ENCODE data around the gene STX8. TPM values are rescaled to one million over a fixed set of nuclear protein-coding genes. Genes with fewer than 3 reads are reported as not detected.
A peak's percentile ranks its signal among the peaks of the same experiment; 100 is the strongest.

Gene STX8
- total RNA-seq, 8 experiments from 2014 or later, result 44.1 to 98.1 (median 63.8) TPM

DNA sequence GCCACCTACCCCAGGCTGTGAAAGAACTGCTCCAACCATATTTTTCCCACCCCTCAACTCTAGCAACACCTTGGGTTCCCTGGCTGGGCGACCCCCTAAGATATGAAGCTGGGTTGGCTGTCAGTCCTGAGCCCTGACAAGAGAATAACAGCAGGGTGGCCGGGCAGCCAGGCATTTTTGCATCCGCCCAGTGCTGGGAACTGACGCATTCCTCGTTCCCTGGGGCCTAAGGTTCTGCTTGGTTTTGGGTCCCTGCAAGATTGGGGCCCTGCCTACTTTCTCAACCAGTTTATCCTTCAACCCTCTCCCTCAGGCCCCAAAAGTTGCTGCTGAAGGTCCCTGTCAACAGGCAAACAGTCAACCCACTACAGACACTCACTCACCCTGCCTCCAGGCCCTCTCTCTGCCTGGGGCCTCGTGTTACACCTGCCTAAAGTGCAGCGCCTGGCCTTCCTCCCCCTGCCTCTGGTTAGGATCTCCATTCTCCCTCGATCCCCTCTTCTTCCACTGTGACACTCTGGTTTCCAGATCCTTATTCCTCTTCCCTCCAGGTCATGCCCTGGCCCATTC lies 151.5 kb downstream of the STX8 start:
- 30 to 100% (median 80%) methylated on average over 1 to 6 of the region's 8 CpGs; no CpG with 5 or more reads in 1 of the 10 experiments for WGBS, 10 experiments
- Histone ChIP-seq H3K4me1 (replicated peaks in 1 of 2) (peaks cover 0 to 6% of the 10 kb centered on the region in 2 donors), H3K27ac (no peak overlapping the region), H3K4me3 (no peak overlapping the region)
- in situ Hi-C loops (cut with MboI; ENCODE audit: low pct_unique_long_range_greater_than_20kb in 2 of 9, low sequenced_read_pairs in 9 of 9, unreplicated experiment in 9 of 9), result loop anchor here in 2 of 9 experiments (10.0 to 25.0 kb wide), 2 partner anchors 61 to 88 kb away; no protein-coding TSS in a partner anchor
- no peak for ATAC-seq (replicated peaks in 6 of 8)

DNA sequence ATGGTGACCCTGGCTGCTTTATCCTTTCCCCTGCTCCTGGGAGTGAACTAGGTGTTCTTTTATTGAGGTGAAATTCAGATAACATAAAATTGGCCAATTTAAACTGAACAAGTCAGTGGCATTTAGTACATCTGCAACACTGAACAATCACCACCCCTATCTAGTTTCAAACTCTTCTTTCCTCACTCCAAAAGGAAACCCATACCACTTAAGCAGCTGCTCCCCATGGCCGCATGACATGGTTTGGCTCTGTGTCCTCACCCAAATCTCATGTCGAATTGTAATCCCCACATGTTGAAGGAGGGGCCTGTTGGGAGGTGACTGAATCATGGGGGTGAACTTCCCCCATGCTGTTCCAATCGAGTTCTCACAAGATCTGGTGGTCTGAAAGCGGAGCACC lies 154.1 kb downstream of the STX8 start:
- in situ Hi-C loops (cut with MboI; ENCODE audit: low pct_unique_long_range_greater_than_20kb in 2 of 9, low sequenced_read_pairs in 9 of 9, unreplicated experiment in 9 of 9), result loop anchor here in 2 of 9 experiments (10.0 to 25.0 kb wide), 2 partner anchors 63 to 91 kb away; no protein-coding TSS in a partner anchor
- no peak for ATAC-seq (replicated peaks in 6 of 8)
- H3K4me1 ChIP-seq (replicated peaks in 1 of 2), result no peaks in the 10 kb centered on the region
- WGBS, 10 experiments, result 33 to 100% (median 90%) methylated on average over 1 to 3 of the region's 4 CpGs; no CpG with 5 or more reads in 6 of the 10 experiments
- no peak overlapping the region for H3K27ac ChIP-seq
- no peak overlapping the region for H3K4me3 ChIP-seq

DNA sequence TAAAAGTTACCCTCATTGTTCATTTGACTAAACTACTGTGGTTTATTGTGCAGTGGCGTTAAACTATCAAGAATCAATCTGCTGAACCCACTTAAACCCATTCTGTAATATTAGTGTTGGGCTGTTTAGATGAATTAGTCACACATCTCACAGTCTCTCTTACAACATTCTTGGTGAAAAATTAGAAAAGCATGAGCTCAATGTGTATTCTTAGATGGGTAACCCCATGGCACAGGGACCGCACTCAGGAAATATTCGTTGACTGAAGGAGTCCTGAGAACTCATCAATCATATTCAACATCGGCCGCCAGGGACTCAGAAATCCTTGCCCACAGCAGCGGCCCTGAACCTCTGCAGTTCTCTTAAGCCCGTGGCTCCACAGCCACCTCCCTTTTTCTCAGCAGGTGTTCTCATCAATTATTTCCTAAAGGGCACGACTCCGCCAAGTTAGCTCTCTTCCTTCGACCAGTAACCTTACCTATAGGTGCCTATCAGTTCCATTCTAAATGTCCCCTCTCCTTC lies 155.6 kb downstream of the STX8 start:
- in situ Hi-C loops (cut with MboI; ENCODE audit: low pct_unique_long_range_greater_than_20kb in 2 of 9, low sequenced_read_pairs in 9 of 9, unreplicated experiment in 9 of 9), result loop anchor here in 2 of 9 experiments (10.0 to 25.0 kb wide), 2 partner anchors 65 to 92 kb away; no protein-coding TSS in a partner anchor
- ATAC-seq (replicated peaks in 6 of 8), result peak in 1 of 8 experiments; percentile 15

DNA sequence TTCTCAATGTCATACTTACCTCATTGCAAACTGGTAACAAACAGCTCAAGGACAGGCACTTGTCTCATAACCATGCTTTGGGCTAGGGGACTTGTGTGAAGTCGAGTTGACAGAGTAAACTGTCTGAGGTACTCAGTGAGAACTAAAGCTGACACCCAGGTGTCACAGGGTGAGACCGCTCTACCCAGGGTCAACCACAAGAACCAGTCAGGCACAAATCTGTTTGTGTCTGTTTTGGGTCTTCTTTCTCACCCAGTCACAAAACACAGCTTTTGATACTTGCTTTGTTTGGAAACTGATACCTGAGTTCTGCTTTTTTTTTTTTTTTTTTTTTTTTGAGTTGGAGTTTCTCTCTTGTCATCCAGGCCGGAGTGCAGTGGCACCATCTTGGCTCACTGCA lies 161.1 kb downstream of the STX8 start:
- Histone ChIP-seq H3K4me1 (replicated peaks in 1 of 2) (peaks cover 0 to 4% of the 10 kb centered on the region in 2 donors), H3K4me3 (no peak overlapping the region), H3K27ac (no peak overlapping the region)
- in situ Hi-C loops (cut with MboI; ENCODE audit: low pct_unique_long_range_greater_than_20kb in 2 of 9, low sequenced_read_pairs in 9 of 9, unreplicated experiment in 9 of 9), result loop anchor here in 1 of 9 experiments (25.0 kb wide), 1 partner anchor 98 kb away; no protein-coding TSS in a partner anchor
- WGBS, 10 experiments, result 17 to 95% (median 64%) methylated on average over 1 to 3 of the region's 3 CpGs; no CpG with 5 or more reads in 2 of the 10 experiments
- ATAC-seq (replicated peaks in 6 of 8), result no peak

More for the DNA sequence above, 155.6 kb downstream of the STX8 start:
- 70 to 100% (median 85%) methylated on average over 3 to 8 of the region's 10 CpGs; no CpG with 5 or more reads in 2 of the 10 experiments for WGBS, 10 experiments
- Histone ChIP-seq H3K4me3 (no peak overlapping the region), H3K4me1 (replicated peaks in 1 of 2) (no peaks in the 10 kb centered on the region), H3K27ac (no peak overlapping the region)

DNA sequence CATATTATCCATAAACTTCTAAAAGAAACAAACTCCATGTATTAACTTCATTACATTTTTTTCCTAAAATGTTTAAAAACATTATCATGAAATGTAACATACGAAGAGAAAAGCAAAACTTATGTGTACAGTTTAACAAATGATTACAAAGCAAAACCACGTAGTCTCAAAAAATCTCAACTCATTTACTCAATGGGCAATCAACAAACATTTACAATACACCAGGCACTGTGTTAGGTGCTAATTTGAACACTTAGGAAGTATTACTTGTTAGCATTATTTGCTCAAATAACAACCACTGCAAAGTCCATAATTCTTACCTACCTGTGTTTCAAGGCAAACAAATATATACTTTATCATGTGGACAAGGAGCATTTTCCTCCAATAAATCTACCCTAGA lies 164.9 kb downstream of the STX8 start:
- no peak for ATAC-seq (replicated peaks in 6 of 8)
- Histone ChIP-seq H3K4me1 (replicated peaks in 1 of 2) (peaks cover 0 to 4% of the 10 kb centered on the region in 2 donors), H3K27ac (no peak overlapping the region), H3K4me3 (no peak overlapping the region)
- 86 to 100% (median 95%) methylated on average over 1 to 2 of the region's 2 CpGs for WGBS, 10 experiments
- in situ Hi-C loops (cut with MboI; ENCODE audit: low pct_unique_long_range_greater_than_20kb in 2 of 9, low sequenced_read_pairs in 9 of 9, unreplicated experiment in 9 of 9), result loop anchor here in 1 of 9 experiments (25.0 kb wide), 1 partner anchor 102 kb away; no protein-coding TSS in a partner anchor

DNA sequence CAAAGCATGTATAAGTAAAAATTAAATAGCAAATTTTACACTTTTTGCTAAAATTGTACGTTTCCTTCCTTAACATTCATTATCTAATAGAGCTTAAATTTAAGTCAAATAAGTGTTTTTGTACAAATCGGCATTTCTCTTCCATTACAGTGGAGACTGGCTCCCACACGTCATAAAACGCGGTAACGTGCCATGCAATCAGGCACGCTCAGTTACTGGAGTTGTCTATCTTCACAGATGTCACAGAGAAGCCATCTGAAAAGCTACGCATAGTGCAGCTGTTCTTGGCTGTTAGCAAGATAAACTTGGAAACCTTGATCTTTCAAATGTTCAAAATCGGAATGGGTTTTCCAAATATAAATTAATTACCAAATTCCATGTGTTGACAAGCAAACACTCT lies 165.3 kb downstream of the STX8 start:
- 38 to 94% (median 88%) methylated on average over 2 to 9 of the region's 9 CpGs for WGBS, 10 experiments
- no peak overlapping the region for H3K4me3 ChIP-seq
- in situ Hi-C loops (cut with MboI; ENCODE audit: low pct_unique_long_range_greater_than_20kb in 2 of 9, low sequenced_read_pairs in 9 of 9, unreplicated experiment in 9 of 9), result loop anchor here in 1 of 9 experiments (25.0 kb wide), 1 partner anchor 102 kb away; no protein-coding TSS in a partner anchor
- ATAC-seq (replicated peaks in 6 of 8), result peak in 1 of 8 experiments; percentile 19
- H3K27ac ChIP-seq, result no peak overlapping the region
- peaks cover 0 to 4% of the 10 kb centered on the region in 2 donors for H3K4me1 ChIP-seq (replicated peaks in 1 of 2)

DNA sequence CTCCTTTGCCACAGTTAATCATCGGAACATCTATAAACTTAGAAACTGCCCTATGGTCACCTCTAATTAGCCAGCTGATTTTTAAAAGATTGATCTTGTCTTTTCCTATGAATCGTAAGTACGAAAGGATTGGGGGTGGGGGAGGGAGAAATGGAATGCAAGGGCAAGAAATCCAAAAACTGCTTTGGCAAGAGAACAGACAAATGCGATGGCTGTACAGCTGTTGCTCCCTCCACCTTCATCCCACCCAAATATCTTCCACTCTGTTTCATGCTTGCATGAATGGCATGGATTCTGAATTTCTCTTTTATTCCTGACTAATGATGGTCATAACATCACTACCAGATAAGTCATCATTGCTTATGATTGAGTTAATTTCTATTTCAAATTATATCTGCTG lies 165.7 kb downstream of the STX8 start:
- in situ Hi-C loops (cut with MboI; ENCODE audit: low pct_unique_long_range_greater_than_20kb in 2 of 9, low sequenced_read_pairs in 9 of 9, unreplicated experiment in 9 of 9), result loop anchor here in 1 of 9 experiments (25.0 kb wide), 1 partner anchor 102 kb away; no protein-coding TSS in a partner anchor
- Histone ChIP-seq H3K4me3 (no peak overlapping the region), H3K4me1 (replicated peaks in 1 of 2) (peaks cover 0 to 4% of the 10 kb centered on the region in 2 donors), H3K27ac (no peak overlapping the region)
- whole genome bisulfite sequencing, 10 experiments, result 0 to 100% (median 49%) methylated on average over 1 to 4 of the region's 4 CpGs; no CpG with 5 or more reads in 2 of the 10 experiments
- ATAC-seq (replicated peaks in 6 of 8), result peak in 3 of 8 experiments; percentile 15 to 51 (median 18)

DNA sequence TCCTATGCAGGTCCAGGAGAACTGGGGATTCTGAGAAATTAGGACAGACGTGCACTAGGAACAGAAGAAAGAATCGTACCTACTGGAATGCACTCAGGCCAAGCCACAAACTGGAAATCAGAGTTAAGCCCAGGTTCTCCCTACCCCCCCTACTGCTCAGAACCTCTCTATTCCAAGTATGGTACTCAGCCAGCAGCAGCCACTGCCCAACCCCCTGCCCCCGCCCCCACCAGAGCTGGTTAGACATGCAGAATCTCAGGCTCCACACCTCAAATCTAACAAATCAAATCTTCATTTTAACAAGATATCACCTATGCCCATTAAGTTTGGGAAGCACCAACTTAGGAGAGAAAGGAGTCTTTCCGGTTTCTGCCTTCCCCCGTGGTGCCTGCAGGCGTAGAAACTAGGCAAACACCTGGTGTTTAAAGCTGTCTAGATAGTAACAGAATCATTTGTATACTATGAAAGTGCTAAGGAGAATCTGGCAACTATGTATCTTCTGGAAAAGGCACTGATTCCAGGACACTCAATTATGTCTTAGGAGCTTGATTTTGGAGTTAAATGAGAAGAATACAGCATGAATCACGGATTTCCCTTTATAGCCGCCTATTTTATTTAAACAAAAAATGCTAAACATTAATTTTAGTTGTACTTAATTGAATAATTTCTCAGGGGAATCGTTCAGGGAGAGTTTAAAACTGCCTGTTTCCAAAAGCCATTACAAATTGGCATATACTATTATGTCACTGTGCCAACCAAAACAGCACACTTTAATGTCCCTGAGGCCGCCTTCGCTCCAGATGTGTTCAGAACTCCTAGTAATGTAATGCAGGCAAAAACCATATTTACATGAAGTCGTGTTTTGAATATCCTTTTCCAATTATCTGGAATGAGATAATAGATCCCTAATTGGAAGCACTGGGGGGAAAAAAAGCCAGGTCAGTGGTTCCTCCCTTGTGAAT lies 166.5 kb downstream of the STX8 start:
- WGBS, 10 experiments, result 0 to 100% (median 73%) methylated on average over 3 to 8 of the region's 12 CpGs; no CpG with 5 or more reads in 1 of the 10 experiments
- no peak overlapping the region for H3K27ac ChIP-seq
- peak in 3 of 8 experiments; percentile 66 to 86 (median 73) for ATAC-seq (replicated peaks in 6 of 8)
- H3K4me1 ChIP-seq (replicated peaks in 1 of 2), result peaks cover 0 to 4% of the 10 kb centered on the region in 2 donors
- H3K4me3 ChIP-seq, result no peak overlapping the region
- in situ Hi-C loops (cut with MboI; ENCODE audit: low pct_unique_long_range_greater_than_20kb in 2 of 9, low sequenced_read_pairs in 9 of 9, unreplicated experiment in 9 of 9), result loop anchor here in 1 of 9 experiments (25.0 kb wide), 1 partner anchor 103 kb away; no protein-coding TSS in a partner anchor

DNA sequence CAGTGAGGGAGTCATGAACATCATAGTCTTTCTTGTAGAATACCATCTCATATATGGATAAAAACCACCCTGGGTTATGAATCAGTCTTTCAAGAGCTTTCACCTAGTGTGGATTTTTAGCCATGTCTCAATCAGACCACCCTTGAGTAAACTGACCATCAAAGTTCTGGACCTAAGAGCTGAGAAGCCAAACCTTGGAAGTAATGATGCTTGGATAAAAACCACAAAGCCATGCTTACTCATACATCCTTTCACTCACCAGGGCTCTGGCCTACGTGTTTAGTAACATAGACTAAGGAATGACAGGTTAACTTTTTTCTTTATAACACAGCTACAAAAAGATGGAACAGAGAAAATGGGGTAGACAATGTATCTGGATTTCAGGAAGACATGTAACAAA lies 167.2 kb downstream of the STX8 start:
- no peak for ATAC-seq (replicated peaks in 6 of 8)
- in situ Hi-C loops (cut with MboI; ENCODE audit: low pct_unique_long_range_greater_than_20kb in 2 of 9, low sequenced_read_pairs in 9 of 9, unreplicated experiment in 9 of 9), result loop anchor here in 1 of 9 experiments (25.0 kb wide), 1 partner anchor 104 kb away; no protein-coding TSS in a partner anchor
- Histone ChIP-seq H3K4me1 (replicated peaks in 1 of 2) (peaks cover 0 to 4% of the 10 kb centered on the region in 2 donors), H3K4me3 (no peak overlapping the region), H3K27ac (no peak overlapping the region)
- 17 to 100% (median 85%) methylated on average over 1 of the region's 1 CpG; no CpG with 5 or more reads in 2 of the 10 experiments for WGBS, 10 experiments

DNA sequence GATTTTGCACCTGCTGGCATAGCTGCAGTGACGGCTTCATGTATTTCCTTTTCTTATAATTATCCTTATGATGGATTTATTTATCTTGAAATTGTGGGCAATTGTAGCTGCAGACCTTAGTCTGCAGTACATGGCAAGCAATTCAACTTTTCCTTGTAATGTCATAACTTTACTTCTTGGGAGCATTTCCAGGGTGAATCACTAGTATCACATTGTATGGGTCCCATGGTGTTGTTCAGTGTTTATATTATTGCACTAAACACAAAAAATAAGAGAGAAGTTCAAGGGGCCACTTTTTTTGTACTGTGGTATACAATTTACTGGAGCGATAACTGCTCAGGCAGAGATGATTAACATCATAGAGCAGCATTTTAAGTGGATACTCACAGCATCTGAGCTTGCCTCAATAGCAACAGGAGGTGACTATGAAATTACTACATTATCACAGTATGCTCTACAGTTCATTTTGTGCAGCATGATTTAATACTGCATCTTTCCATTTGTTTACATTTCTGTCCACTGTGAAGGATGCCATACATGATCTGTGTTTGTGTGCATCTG lies 169.5 kb downstream of the STX8 start:
- Histone ChIP-seq H3K4me3 (no peak overlapping the region), H3K27ac (no peak overlapping the region), H3K4me1 (replicated peaks in 1 of 2) (peaks cover 0 to 1% of the 10 kb centered on the region in 2 donors)
- ATAC-seq (replicated peaks in 6 of 8), result no peak
- in situ Hi-C loops (cut with MboI; ENCODE audit: low pct_unique_long_range_greater_than_20kb in 2 of 9, low sequenced_read_pairs in 9 of 9, unreplicated experiment in 9 of 9), result loop anchor here in 1 of 9 experiments (25.0 kb wide), 1 partner anchor 106 kb away; no protein-coding TSS in a partner anchor
- WGBS, 10 experiments, result 70 to 100% (median 100%) methylated on average over 1 to 2 of the region's 2 CpGs

DNA sequence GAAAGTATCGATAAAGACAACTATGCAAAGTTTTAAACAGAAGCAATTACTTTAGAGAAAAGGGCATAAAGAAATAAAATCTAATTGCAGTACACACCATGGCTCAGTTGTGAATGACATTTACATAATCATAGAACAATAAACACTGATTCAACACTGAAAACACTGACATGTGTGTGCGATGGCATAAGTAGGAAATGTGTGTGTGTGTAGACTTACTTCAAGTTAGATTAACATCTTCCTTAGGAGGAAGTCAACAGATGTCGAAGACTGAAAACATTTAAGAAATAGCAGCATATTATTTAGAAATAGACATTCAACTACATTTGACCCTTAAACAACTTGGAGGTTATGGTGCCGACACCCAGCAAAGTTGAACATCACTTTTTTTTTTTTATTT lies 172.4 kb downstream of the STX8 start:
- H3K4me3 ChIP-seq, result no peak overlapping the region
- in situ Hi-C loops (cut with MboI; ENCODE audit: low pct_unique_long_range_greater_than_20kb in 2 of 9, low sequenced_read_pairs in 9 of 9, unreplicated experiment in 9 of 9), result loop anchor here in 1 of 9 experiments (25.0 kb wide), 1 partner anchor 109 kb away; no protein-coding TSS in a partner anchor
- no peaks in the 10 kb centered on the region for H3K4me1 ChIP-seq (replicated peaks in 1 of 2)
- H3K27ac ChIP-seq, result no peak overlapping the region
- ATAC-seq (replicated peaks in 6 of 8), result no peak
- 90 to 100% (median 92%) methylated on average over 1 to 4 of the region's 4 CpGs; no CpG with 5 or more reads in 1 of the 10 experiments for WGBS, 10 experiments
